K562 (cell line): ENCODE results near the gene CSF3. TPM values are rescaled to one million over a fixed set of nuclear protein-coding genes. Genes with fewer than 3 reads are reported as not detected.
A peak's percentile ranks its signal among the peaks of the same experiment; 100 is the strongest.

Source experiments
- BRF2 ChIP-seq: IDR thresholded peaks from 3 replicates; pipeline ENCODE4 v1.6.1; 2011; ENCODE audit warnings: borderline replicate concordance, mild to moderate bottlenecking; ENCODE audit not compliant: insufficient read length, insufficient read depth
- CHCHD3 ChIP-seq: fragments of 250-450 bp; sonication (Bioruptor Pico); IDR thresholded peaks from 2 replicates; pipeline ENCODE4 v2.1.2; 2022; ENCODE audit warnings: mild to moderate bottlenecking
- GTF2F1 ChIP-seq: IDR thresholded peaks from 2 replicates; pipeline ENCODE4 v1.6.1; 2011; ENCODE audit warnings: low read depth, low read length, improper control_type of control experiment
- JUND ChIP-seq, 2 experiments: IDR thresholded peaks; 2 replicates in 1 of 2; 3 replicates in 1 of 2; pipeline ENCODE4 v1.6.1; 2011; ENCODE audit warnings: borderline replicate concordance in 2 of 2, low read depth in 2 of 2, low read length in 2 of 2, improper control_type of control experiment in 1 of 2, missing biosample characterization in 1 of 2, missing genetic modification characterization in 1 of 2, missing genetic modification reagents in 1 of 2
- KDM5B ChIP-seq: fragments of 200-600 bp; sonication (generic); IDR thresholded peaks from 2 replicates; pipeline ENCODE4 v1.6.1; 2012; ENCODE audit warnings: low read depth, mild to moderate bottlenecking, moderate library complexity, low read length, control low read depth, inconsistent platforms; ENCODE audit not compliant: insufficient replicate concordance
- MEF2A ChIP-seq: IDR thresholded peaks from 2 replicates; pipeline ENCODE4 v1.6.1; 2011; ENCODE audit warnings: low read depth, mild to moderate bottlenecking, low read length, moderate library complexity; ENCODE audit not compliant: control insufficient read depth
- NRF1 ChIP-seq, 2 experiments: fragments of 450-650 bp; IDR thresholded peaks in 1 of 2; conservative IDR thresholded peaks in 1 of 2; 2 replicates each; pipeline ENCODE4 v1.6.1; 2014; ENCODE audit warnings: mild to moderate bottlenecking in 2 of 2
- PHF8 ChIP-seq: fragments of 200-600 bp; sonication (generic); IDR thresholded peaks from 2 replicates; pipeline ENCODE4 v1.6.1; 2012; ENCODE audit warnings: mixed run types, mild to moderate bottlenecking, inconsistent platforms, low read length, moderate library complexity, borderline replicate concordance
- RAD51 ChIP-seq: fragments of 450-650 bp; IDR thresholded peaks from 2 replicates; pipeline ENCODE4 v1.7.1; 2016; ENCODE audit warnings: low read depth, mild to moderate bottlenecking, borderline replicate concordance
- RCOR1 ChIP-seq, 2 experiments: IDR thresholded peaks; 2 replicates each; pipeline ENCODE4 v1.6.1; 2012; ENCODE audit warnings: low read depth in 2 of 2, low read length in 2 of 2, borderline replicate concordance in 1 of 2, improper control_type of control experiment in 1 of 2
- SAFB2 ChIP-seq: fragments of 200-400 bp; formaldehyde crosslinking; IDR thresholded peaks from 2 replicates; pipeline ENCODE4 v1.6.1; 2018; ENCODE audit warnings: borderline replicate concordance, low read length, low read depth, moderate library complexity; ENCODE audit not compliant: severe bottlenecking
- SIX5 ChIP-seq, 2 experiments: IDR thresholded peaks; 2 replicates each; pipeline ENCODE4 v1.6.1; 2011; ENCODE audit warnings: low read length in 2 of 2, borderline replicate concordance in 1 of 2, low read depth in 1 of 2, mild to moderate bottlenecking in 1 of 2, moderate library complexity in 1 of 2; ENCODE audit not compliant: insufficient read depth in 1 of 2
- SMAD3 ChIP-seq: fragments of 450-650 bp; formaldehyde crosslinking; conservative IDR thresholded peaks from 2 replicates; pipeline ENCODE4 v1.4.0; 2020; ENCODE audit warnings: mild to moderate bottlenecking
- SRSF3 ChIP-seq: fragments of 200-400 bp; formaldehyde crosslinking; IDR thresholded peaks from 2 replicates; pipeline ENCODE4 v1.6.1; 2016; ENCODE audit warnings: mild to moderate bottlenecking, low read length, moderate library complexity; ENCODE audit not compliant: insufficient read depth
- SUPT5H ChIP-seq: fragments of 450-650 bp; IDR thresholded peaks from 2 replicates; pipeline ENCODE4 v1.6.1; 2016
- TAF7 ChIP-seq: fragments of 450-650 bp; IDR thresholded peaks from 2 replicates; pipeline ENCODE4 v1.6.1; 2016; ENCODE audit warnings: missing genetic modification characterization, missing compliant biosample characterization
- TEAD1 ChIP-seq, 2 experiments: fragments of 450-650 bp in 1 of 2; sonication (generic) in 1 of 2; formaldehyde crosslinking; IDR thresholded peaks; 2 replicates each; pipeline versions ENCODE4 v1.4.0 to v1.8.0; 2020 to 2022; ENCODE audit warnings: mild to moderate bottlenecking in 2 of 2, missing genetic modification reagents in 1 of 2
- UBTF ChIP-seq, 2 experiments: IDR thresholded peaks; 2 replicates each; pipeline ENCODE4 v1.6.1; 2012; ENCODE audit warnings: improper control_type of control experiment in 2 of 2, low read depth in 2 of 2, low read length in 2 of 2, borderline replicate concordance in 1 of 2
- ZNF280B ChIP-seq: fragments of 250-450 bp; sonication (Bioruptor Pico); IDR thresholded peaks from 2 replicates; pipeline ENCODE4 v1.5.1; 2021; ENCODE audit warnings: mild to moderate bottlenecking
- ZNF431 ChIP-seq: sonication (generic); formaldehyde crosslinking; IDR thresholded peaks from 2 replicates; pipeline ENCODE4 v1.8.0; 2022; ENCODE audit warnings: mild to moderate bottlenecking, missing genetic modification reagents
- ZNF57 ChIP-seq: fragments of 450-650 bp; formaldehyde crosslinking; IDR thresholded peaks from 2 replicates; pipeline ENCODE4 v1.4.0; 2020; ENCODE audit warnings: mild to moderate bottlenecking, moderate library complexity
- polyA plus RNA-seq, 8 experiments: library from polyadenylated mRNA; depleted of rRNA in 4 of 8; stranded (reverse) in 5 of 8; unstranded in 3 of 8; fragments of >200 nt; fragmentation: Nextera tagmentation in 2 of 8; fragmentation: Illumina TruSeq in 1 of 8; extraction: Ambion mirVana in 2 of 8; extraction: Trizol in 1 of 8; gene quantifications; 2 replicates each; pipeline versions ENCODE4 v1.2.1 to v1.2.3, GENCODE V29; 2011 to 2014; ENCODE audit warnings: inconsistent platforms in 1 of 8, missing spikeins in 1 of 8
- total RNA-seq, 7 experiments: library from RNA; depleted of rRNA in 6 of 7; stranded (reverse); fragments of >200 nt in 6 of 7; fragmentation: Illumina TruSeq in 2 of 7; extraction: Trizol in 2 of 7; gene quantifications; 2 replicates each; pipeline versions ENCODE4 v1.2.1 to v1.2.3, GENCODE V29; 2011 to 2021; ENCODE audit warnings: low replicate concordance in 1 of 7

The CSF3 gene
- total and polyA plus RNA-seq, 9 of the 15 experiments (the other 6 are each of a cell fraction or from before 2014, with no cell fraction given), result 0.19 TPM; not detected in 8

- TF ChIP-seq SMAD3 (CRISPR knock-in tag) (peak; percentile 57), MEF2A (0 out of 2 replicates have a peak, but pooled peaks have one; percentile 12), ZNF57 (CRISPR knock-in tag) (no peak), CHCHD3 (CRISPR knock-in tag) (peak; percentile 92), NRF1 (conservative IDR thresholded peaks at IDR 0.05 in 1 of 2, IDR thresholded peaks at IDR 0.05 in 1 of 2) (peak; percentile 39 to 61; a peak in 3 of 4 replicates), UBTF (IDR thresholded peaks at IDR 0.05; ENCODE audit: borderline replicate concordance in 1 of 2, low read depth in 2 of 2, low read length in 2 of 2) (peak; percentile 100), KDM5B (peak; percentile 70), ZNF280B (no peak), BRF2 (no peak), SAFB2 (no peak), JUND (IDR thresholded peaks at IDR 0.05; ENCODE audit: borderline replicate concordance, low read depth, low read length) (peak; percentile 89), JUND (tag; IDR thresholded peaks at IDR 0.05; ENCODE audit: borderline replicate concordance, low read depth, low read length) (peak; percentile 52; the same call in 2 of the 3 replicates), TAF7 (peak; percentile 38; the same call in 1 of the 2 replicates), TEAD1 (CRISPR knock-in tag; IDR thresholded peaks at IDR 0.05) (peak; percentile 25 to 48; a peak in 2 of 4 replicates), ZNF431 (CRISPR knock-in tag) (0 out of 2 replicates have a peak, but pooled peaks have one; percentile 21), SRSF3 (no peak), RAD51 (peak; percentile 74), RCOR1 (IDR thresholded peaks at IDR 0.05; ENCODE audit: borderline replicate concordance in 1 of 2, low read depth in 2 of 2, low read length in 2 of 2) (peak; percentile 13 to 87; a peak in 3 of 4 replicates), PHF8 (peak; percentile 98), SIX5 (IDR thresholded peaks at IDR 0.05; ENCODE audit: borderline replicate concordance in 1 of 2, insufficient read depth in 1 of 2, low read depth in 1 of 2, low read length in 2 of 2) (peak; percentile 27 to 56; a peak in 1 of 4 replicates), SUPT5H (peak; percentile 85), GTF2F1 (peak; percentile 96)
These were observed 34.7 kb upstream of the CSF3 start, which contains the start of gene PSMD3 (continued) for GRCh38 chr17:39980351-39981206.
